GM12801 (cell line): Measurements from ENCODE around the gene CPA5.

Experiments
- TF ChIP-seq, protein P1 (sequence below): IDR thresholded peaks from one replicate; pipeline ENCODE4 v1.5.1; 2011; ENCODE audit warnings: control low read depth; ENCODE audit not compliant: insufficient read length; ENCODE audit errors: extremely low read depth

Gene CPA5

DNA sequence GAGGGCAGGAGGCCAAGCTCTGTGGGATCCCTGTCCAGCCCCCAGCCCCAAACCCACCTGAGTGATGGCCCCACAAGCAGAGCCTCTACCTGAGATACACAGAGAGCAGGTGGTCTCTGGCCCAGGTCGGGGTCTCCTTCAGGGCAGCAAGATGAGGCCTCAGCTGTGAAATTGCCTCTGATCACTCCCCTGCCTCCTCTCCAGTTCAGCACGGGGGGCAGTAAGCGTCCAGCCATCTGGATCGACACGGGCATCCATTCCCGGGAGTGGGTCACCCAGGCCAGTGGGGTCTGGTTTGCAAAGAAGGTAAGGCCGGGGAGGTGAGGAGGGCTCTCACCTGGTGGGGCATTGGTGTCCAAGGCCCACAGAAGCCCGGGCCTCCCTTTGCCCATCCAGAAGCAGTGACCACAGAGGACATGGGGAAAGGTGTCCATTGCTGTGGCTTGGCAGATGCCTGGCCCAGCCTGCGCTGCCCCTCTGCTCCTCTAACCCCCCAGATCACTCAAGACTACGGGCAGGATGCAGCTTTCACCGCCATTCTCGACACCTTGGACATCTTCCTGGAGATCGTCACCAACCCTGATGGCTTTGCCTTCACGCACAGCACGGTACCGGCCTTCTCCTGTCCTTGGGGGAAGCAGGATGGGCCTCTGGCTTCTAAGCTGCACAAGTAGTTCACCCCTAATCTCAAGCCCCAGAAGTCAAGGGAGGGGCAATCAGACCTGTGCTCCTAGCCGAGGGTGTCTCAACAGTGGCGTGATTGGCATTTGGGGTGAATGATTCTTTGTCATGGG is 38.8 kb downstream of the CPA5 start:
- TF ChIP-seq, protein P1, sequence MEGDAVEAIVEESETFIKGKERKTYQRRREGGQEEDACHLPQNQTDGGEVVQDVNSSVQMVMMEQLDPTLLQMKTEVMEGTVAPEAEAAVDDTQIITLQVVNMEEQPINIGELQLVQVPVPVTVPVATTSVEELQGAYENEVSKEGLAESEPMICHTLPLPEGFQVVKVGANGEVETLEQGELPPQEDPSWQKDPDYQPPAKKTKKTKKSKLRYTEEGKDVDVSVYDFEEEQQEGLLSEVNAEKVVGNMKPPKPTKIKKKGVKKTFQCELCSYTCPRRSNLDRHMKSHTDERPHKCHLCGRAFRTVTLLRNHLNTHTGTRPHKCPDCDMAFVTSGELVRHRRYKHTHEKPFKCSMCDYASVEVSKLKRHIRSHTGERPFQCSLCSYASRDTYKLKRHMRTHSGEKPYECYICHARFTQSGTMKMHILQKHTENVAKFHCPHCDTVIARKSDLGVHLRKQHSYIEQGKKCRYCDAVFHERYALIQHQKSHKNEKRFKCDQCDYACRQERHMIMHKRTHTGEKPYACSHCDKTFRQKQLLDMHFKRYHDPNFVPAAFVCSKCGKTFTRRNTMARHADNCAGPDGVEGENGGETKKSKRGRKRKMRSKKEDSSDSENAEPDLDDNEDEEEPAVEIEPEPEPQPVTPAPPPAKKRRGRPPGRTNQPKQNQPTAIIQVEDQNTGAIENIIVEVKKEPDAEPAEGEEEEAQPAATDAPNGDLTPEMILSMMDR = no peak

DNA sequence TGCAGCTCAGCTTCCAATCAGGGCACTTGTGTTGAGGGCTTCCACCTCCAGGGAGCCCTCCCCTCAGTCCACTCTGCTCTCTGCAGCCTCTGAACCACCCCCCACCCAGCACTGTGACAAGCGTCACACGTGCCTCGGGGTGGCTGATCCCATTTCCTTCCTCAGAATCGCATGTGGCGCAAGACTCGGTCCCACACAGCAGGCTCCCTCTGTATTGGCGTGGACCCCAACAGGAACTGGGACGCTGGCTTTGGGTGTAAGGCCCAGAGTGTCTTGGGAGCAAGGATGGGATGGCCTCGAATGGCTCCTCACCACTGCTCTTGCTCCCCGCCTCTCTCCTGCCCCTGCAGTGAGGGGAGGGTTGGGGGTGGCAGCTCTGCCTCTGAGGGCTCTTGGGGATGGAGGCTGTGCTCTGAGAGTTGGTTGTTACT is 39.8 kb downstream of the CPA5 start:
- TF ChIP-seq, protein P1 = no peak

DNA sequence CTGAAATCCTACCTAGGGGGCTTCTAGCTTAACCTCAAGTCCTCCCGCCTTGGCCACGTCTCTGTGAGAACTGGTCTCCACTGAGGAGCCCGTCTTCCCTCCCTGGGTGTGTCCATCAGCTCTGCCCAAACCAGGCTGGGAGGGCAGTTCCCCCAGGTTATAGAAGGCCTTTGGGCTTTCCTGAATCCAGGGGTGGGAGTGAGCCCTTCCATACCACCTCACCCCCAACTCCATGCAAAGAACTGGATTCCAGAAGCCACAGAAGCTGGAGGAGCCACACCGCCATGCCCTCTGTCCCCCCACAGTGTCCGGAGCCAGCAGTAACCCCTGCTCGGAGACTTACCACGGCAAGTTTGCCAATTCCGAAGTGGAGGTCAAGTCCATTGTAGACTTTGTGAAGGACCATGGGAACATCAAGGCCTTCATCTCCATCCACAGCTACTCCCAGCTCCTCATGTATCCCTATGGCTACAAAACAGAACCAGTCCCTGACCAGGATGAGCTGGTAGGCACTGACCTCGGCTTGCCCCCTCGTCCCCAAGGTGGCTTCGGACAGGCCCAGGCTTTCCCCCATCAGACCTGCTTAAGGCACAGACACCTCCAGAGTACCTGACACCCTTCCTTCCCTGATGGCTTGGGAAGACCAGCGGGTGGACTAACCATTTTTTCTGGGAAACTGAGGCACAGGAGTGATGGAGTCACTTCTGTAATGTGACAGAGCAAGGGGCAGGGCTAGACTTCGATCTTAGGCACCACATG is 40.4 kb downstream of the CPA5 start:
- TF ChIP-seq, protein P1 = no peak

DNA sequence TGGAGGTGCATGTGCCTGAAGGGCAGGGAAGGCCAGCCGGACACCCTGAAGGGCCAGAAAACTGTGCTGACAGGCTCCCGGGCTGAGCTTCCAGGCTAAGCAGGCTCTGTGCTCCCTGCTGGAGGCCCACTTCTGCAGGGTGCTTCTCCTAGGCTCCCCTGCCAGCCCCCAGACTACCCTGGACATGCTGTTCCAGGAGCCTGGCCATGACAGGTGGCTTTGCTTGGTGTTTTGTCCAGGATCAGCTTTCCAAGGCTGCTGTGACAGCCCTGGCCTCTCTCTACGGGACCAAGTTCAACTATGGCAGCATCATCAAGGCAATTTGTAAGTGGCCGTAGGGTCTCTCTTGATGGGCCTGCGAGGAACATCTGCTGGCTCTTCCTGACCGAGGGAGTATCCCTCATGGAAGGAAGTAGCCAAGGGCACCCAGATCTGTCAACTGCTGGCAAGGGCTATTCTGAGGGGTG is 41.0 kb downstream of the CPA5 start:
- TF ChIP-seq, protein P1 = no peak

DNA sequence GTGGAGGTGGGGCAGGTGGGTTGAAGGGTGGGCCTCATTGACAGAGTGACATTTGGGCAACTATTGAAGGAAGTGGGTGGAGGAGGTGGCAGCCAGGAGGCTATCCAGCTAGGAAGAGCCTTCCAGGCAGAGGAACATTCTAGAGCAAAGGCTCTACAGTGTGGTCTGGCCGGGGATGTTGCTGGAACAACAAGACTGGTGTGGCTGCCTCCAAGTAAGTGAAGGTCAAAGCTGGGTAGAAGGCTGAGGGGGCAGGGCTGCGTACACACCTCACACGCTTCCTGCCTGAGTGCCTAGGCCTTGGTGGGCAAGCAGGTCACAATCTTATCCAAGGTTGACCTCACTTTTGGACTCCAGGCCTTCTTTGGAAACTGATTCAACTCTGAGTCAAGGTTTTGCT is 42.3 kb downstream of the CPA5 start:
- TF ChIP-seq, protein P1 = no peak

DNA sequence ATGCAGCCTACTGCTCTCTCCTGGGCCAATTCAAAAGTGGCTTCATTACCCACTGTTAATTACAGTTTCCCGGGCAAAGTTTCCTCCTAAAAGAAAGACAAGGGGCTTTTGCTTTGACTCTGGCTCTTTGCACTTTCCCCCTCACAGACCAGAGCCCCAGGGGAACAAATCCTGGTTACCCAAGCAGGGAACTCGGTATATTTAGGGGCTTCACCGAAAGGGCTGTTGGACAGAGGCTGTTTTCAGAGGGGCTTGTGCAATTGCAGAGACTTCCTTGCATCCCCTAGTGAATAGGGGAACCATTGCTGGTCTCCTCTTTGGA is 42.7 kb downstream of the CPA5 start:
- TF ChIP-seq, protein P1 = no peak

DNA sequence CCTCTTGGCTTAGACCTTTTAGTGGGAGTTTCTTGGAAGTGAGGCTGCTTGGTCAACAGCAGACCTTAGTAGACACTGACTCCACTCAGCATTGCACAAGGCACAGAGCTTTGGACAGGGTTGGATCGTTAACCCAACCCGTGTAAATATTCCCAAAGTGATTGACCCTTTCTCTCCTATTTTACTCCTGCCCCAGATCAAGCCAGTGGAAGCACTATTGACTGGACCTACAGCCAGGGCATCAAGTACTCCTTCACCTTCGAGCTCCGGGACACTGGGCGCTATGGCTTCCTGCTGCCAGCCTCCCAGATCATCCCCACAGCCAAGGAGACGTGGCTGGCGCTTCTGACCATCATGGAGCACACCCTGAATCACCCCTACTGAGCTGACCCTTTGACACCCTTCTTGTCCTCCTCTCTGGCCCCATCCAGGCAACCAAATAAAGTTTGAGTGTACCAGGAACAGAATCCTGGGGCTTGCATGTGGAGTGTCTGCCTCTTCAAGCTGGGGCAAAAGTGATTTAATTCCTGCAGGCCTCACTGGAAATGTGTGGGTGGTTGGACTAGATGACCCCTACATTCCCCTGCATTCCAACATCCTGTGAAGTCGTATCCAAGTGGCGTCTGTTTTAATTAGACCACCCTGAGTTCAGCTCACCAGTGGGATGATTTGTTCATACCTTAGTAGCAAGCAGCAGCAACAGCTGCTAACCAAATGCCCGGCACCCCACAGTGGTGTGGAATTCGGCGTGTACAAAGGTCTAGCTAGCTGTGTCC is 43.2 kb downstream of the CPA5 start:
- TF ChIP-seq, protein P1 = no peak
